ENCODE measurements around the gene GLP1R. TPM values are rescaled to one million over a fixed set of nuclear protein-coding genes. Genes with fewer than 3 reads are reported as not detected.

GLP1R gene
- total and polyA plus RNA-seq, 2 donors (not counting 1 experiment from before 2014, with no cell fraction given) = not detected

DNA sequence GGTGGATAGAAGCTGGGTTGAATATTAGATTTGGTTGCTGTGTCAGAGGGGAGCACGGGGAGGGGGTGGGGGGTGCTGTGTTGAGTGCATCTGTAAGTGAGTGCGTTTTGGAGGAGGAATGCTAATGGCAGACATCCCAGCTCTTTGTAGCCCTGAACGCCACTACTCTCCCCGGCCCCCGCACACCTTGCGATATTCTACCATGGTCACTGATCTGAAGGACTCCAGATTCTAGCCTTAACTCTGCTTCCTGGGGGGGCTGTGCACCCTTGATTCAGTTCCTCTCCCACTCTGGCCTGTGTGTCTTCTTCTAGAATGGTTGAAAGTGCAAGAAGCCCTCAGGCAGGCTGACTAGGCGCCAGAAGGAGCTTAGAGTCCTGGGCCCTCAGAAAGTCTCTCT lies 7.1 kb downstream of the GLP1R start:
- Histone ChIP-seq H3K36me3 (ENCODE audit: control insufficient read depth, insufficient read depth, low read length) (no peaks in the 10 kb centered on the region), H3K4me1 (ENCODE audit: control insufficient read depth, extremely low read depth, insufficient read depth, low read length) (no peaks in the 10 kb centered on the region), H3K9me3 (ENCODE audit: control insufficient read depth, insufficient read depth, low read depth, low read length) (no peaks in the 10 kb centered on the region), H3K27ac (ENCODE audit: insufficient read depth, low read length) (no peak overlapping the region), H3K4me3 (replicated peaks in 1 of 4; ENCODE audit: control extremely low read depth in 1 of 4, insufficient read depth in 1 of 4, low read depth in 3 of 4, low read length in 4 of 4) (no peak overlapping the region), H3K79me2 (ENCODE audit: control insufficient read depth, insufficient read depth, low read length) (no peaks in the 10 kb centered on the region), H3K27me3 (ENCODE audit: control insufficient read depth, insufficient read depth, low read length) (no peaks in the 10 kb centered on the region), H4K20me1 (ENCODE audit: control insufficient read depth, extremely low read depth, insufficient read depth, low read length) (no peaks in the 10 kb centered on the region), H3K4me2 (ENCODE audit: extremely low read depth, insufficient read depth, low read length) (no peak overlapping the region), H3K9ac (ENCODE audit: insufficient read depth, low read length) (no peak overlapping the region), H2AFZ (ENCODE audit: low read length) (no peak overlapping the region)
- no peak for DNase-seq (ENCODE audit: low read depth in 2 of 2)
- TF ChIP-seq, protein P1, sequence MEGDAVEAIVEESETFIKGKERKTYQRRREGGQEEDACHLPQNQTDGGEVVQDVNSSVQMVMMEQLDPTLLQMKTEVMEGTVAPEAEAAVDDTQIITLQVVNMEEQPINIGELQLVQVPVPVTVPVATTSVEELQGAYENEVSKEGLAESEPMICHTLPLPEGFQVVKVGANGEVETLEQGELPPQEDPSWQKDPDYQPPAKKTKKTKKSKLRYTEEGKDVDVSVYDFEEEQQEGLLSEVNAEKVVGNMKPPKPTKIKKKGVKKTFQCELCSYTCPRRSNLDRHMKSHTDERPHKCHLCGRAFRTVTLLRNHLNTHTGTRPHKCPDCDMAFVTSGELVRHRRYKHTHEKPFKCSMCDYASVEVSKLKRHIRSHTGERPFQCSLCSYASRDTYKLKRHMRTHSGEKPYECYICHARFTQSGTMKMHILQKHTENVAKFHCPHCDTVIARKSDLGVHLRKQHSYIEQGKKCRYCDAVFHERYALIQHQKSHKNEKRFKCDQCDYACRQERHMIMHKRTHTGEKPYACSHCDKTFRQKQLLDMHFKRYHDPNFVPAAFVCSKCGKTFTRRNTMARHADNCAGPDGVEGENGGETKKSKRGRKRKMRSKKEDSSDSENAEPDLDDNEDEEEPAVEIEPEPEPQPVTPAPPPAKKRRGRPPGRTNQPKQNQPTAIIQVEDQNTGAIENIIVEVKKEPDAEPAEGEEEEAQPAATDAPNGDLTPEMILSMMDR (conservative IDR thresholded peaks at IDR 0.05 in 1 of 2, IDR thresholded peaks at IDR 0.05 in 1 of 2; ENCODE audit: low read depth in 1 of 2, low read length in 2 of 2) = no peak
- TF ChIP-seq EZH2 (IDR thresholded peaks at IDR 0.05; ENCODE audit: low read length, missing control alignments) = no peak

DNA sequence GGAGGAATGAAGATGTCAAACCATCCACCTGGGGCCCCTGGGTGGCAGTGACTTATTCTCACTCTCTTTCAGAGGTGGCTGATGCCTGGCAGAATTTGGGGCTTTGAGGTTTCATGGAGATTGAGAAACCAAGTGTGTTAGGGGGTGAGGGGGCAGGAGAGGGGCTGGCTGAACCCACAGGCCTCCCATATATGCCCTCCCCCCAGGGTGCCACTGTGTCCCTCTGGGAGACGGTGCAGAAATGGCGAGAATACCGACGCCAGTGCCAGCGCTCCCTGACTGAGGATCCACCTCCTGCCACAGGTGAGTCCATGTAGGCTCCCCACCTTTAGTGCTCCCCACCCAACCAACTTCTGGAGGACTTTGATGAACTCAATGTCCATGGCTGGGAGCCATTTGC lies 7.6 kb downstream of the GLP1R start:
- H3K9ac ChIP-seq (ENCODE audit: insufficient read depth, low read length) = no peak overlapping the region
- H3K9me3 ChIP-seq (ENCODE audit: control insufficient read depth, insufficient read depth, low read depth, low read length) = no peaks in the 10 kb centered on the region
- H3K79me2 ChIP-seq (ENCODE audit: control insufficient read depth, insufficient read depth, low read length) = no peaks in the 10 kb centered on the region
- H2AFZ ChIP-seq (ENCODE audit: low read length) = no peak overlapping the region
- no peak for DNase-seq (ENCODE audit: low read depth in 2 of 2)
- TF ChIP-seq EZH2 (IDR thresholded peaks at IDR 0.05; ENCODE audit: low read length, missing control alignments) = no peak
- TF ChIP-seq, protein P1 (conservative IDR thresholded peaks at IDR 0.05 in 1 of 2, IDR thresholded peaks at IDR 0.05 in 1 of 2; ENCODE audit: low read depth in 1 of 2, low read length in 2 of 2) = no peak
- H3K4me2 ChIP-seq (ENCODE audit: extremely low read depth, insufficient read depth, low read length) = no peak overlapping the region
- no peaks in the 10 kb centered on the region for H3K36me3 ChIP-seq (ENCODE audit: control insufficient read depth, insufficient read depth, low read length)
- H4K20me1 ChIP-seq (ENCODE audit: control insufficient read depth, extremely low read depth, insufficient read depth, low read length) = no peaks in the 10 kb centered on the region
- H3K27me3 ChIP-seq (ENCODE audit: control insufficient read depth, insufficient read depth, low read length) = no peaks in the 10 kb centered on the region
- no peak overlapping the region for H3K27ac ChIP-seq (ENCODE audit: insufficient read depth, low read length)
- H3K4me3 ChIP-seq (replicated peaks in 1 of 4; ENCODE audit: control extremely low read depth in 1 of 4, insufficient read depth in 1 of 4, low read depth in 3 of 4, low read length in 4 of 4) = no peak overlapping the region
- no peaks in the 10 kb centered on the region for H3K4me1 ChIP-seq (ENCODE audit: control insufficient read depth, extremely low read depth, insufficient read depth, low read length)

DNA sequence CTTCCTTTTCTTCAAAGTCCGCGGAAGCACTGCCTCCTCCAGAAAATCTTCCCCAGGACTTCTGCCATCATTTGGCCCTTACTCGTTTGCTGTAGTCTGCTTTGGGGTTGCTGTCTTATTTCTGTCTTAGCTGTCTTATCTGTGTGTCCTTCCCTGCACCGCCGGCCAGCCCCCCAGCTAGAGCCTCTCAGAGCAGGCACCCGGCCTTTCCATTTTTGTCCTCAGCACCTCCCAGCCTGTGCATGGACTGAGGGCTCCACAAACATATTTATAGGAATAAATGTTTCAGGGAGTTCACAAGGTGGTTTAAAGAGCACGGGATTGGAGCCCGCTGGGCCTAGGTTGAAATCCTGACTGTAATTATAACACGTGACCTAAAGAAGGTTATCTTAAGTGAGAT lies 8.1 kb downstream of the GLP1R start:
- DNase-seq (ENCODE audit: low read depth in 2 of 2) = no peak
- no peak overlapping the region for H2AFZ ChIP-seq (ENCODE audit: low read length)
- H3K36me3 ChIP-seq (ENCODE audit: control insufficient read depth, insufficient read depth, low read length) = no peaks in the 10 kb centered on the region
- no peak overlapping the region for H3K9ac ChIP-seq (ENCODE audit: insufficient read depth, low read length)
- no peak overlapping the region for H3K27ac ChIP-seq (ENCODE audit: insufficient read depth, low read length)
- H3K4me3 ChIP-seq (replicated peaks in 1 of 4; ENCODE audit: control extremely low read depth in 1 of 4, insufficient read depth in 1 of 4, low read depth in 3 of 4, low read length in 4 of 4) = no peak overlapping the region
- no peaks in the 10 kb centered on the region for H3K79me2 ChIP-seq (ENCODE audit: control insufficient read depth, insufficient read depth, low read length)
- TF ChIP-seq, protein P1 (conservative IDR thresholded peaks at IDR 0.05 in 1 of 2, IDR thresholded peaks at IDR 0.05 in 1 of 2; ENCODE audit: low read depth in 1 of 2, low read length in 2 of 2) = no peak
- TF ChIP-seq EZH2 (IDR thresholded peaks at IDR 0.05; ENCODE audit: low read length, missing control alignments) = no peak
- H3K4me2 ChIP-seq (ENCODE audit: extremely low read depth, insufficient read depth, low read length) = no peak overlapping the region
- no peaks in the 10 kb centered on the region for H3K4me1 ChIP-seq (ENCODE audit: control insufficient read depth, extremely low read depth, insufficient read depth, low read length)
- no peaks in the 10 kb centered on the region for H3K9me3 ChIP-seq (ENCODE audit: control insufficient read depth, insufficient read depth, low read depth, low read length)
- H3K27me3 ChIP-seq (ENCODE audit: control insufficient read depth, insufficient read depth, low read length) = no peaks in the 10 kb centered on the region
- H4K20me1 ChIP-seq (ENCODE audit: control insufficient read depth, extremely low read depth, insufficient read depth, low read length) = no peaks in the 10 kb centered on the region

Measured in fibroblast of lung (primary cell).